Right renal pelvis (tissue), 4 donors: ENCODE results near the gene SMKR1. TPM values are rescaled to one million over a fixed set of nuclear protein-coding genes. Genes with fewer than 3 reads are reported as not detected.
"Not testable (repeated sequence)": the region's sequence is repeated elsewhere in the genome, so short reads cannot be mapped to it uniquely, and the experiment has no call there.

Experiments
- DNase-seq, 4 donors: peaks; one replicate each; pipeline ENCODE4 v3.0.0-alpha.2; 2013; ENCODE audit warnings: low read depth in 4 of 4, low spot score in 3 of 4, missing footprints in 1 of 4
- polyA plus RNA-seq, 4 donors: library from polyadenylated mRNA; unstranded; fragments of 120-200 nt; gene quantifications; one replicate each; pipeline ENCODE4 v1.2.1, GENCODE V29; 2013; ENCODE audit not compliant: insufficient read length in 4 of 4

The SMKR1 gene
- polyA plus RNA-seq, 4 donors: 2.6 to 3.8 (median 3.2) TPM

DNA sequence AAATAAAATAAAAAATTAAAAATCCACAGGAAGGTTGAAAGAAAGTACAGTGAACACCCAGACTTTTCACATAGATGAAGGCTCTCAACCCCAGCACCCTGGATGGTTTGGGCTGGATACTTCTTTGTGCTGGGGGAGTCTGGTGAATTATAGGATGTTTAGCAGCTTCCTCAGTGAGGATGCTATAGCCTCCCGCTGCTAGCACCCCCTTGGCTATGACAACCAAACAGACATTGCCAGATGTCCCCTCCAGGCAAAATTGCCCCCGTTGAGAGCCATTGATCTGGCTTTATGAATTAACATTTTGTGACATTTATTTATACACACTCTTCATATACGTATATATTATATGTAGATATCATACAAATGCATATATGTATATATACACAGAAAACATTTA, 21.6 kb downstream of the SMKR1 start:
- DNase-seq: no peak

DNA sequence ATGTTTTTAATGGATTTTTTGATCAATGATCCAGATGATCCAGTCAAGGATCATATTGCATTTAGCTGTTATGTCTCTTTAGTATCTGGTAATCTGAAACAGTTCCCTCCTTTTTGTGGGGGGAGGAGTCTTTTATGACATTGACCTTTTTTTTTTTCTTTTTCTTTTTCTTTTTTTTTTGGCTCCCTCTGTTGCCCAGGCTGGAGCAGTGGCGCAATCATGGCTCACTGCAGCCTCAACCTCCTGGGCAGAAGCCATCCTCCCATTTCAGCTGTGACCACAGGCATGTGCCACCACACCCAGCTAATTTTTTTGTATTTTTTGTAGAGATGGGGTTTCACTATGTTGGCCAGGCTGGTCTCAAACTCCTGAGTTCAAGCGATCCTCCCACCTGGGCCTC, 22.1 kb downstream of the SMKR1 start:
- not testable (repeated sequence) for DNase-seq

DNA sequence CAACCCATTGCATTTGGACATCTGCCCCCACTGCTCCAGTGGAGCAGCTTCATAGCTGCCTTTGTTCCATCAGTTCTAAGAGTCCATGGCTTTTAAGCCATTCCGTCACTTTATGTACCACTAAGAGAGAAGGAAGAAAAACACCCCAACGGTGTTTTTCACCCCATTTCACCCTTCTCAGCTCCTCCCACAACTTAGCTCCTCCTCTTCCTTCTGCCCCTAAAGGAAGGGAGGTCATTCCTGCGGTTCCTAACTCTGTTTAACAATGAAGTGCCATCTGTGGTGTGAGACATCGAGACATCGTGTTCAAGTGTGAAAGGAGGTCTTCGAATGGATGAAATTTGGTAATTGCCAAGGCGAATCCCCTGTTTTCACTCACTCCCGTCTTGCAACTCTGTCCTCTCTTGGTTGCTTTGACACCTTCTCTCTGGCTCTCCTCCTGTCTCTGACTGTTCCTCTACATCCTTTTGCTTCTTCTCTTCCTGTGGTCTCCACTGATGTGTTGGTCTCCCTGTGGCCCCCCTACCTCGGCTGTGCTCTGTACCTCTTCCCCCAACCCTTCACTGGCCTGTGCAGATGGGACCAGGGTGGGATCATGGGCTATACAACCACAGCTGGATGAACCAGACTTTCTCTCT, 23.0 kb downstream of the SMKR1 start:
- no peak for DNase-seq

DNA sequence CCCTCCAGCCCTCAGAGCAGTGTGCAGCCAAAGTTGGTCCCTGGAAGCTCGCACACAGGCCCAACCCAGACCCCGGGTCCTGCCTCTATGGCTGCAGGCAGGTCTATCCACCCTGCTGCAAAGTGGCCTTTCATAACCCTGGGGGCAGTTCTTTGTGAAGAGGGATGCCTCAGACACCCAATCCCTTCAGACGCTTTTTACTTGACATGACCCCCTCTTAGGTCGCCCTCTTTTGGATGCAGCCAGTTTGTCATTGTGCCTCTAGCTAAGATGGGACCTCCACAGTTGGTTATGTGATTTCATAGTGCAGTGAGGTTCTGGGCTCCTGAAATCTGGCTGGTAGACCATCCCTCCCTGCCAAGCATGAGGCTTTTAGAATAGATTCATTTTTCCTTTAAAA, 27.3 kb downstream of the SMKR1 start:
- no peak for DNase-seq

DNA sequence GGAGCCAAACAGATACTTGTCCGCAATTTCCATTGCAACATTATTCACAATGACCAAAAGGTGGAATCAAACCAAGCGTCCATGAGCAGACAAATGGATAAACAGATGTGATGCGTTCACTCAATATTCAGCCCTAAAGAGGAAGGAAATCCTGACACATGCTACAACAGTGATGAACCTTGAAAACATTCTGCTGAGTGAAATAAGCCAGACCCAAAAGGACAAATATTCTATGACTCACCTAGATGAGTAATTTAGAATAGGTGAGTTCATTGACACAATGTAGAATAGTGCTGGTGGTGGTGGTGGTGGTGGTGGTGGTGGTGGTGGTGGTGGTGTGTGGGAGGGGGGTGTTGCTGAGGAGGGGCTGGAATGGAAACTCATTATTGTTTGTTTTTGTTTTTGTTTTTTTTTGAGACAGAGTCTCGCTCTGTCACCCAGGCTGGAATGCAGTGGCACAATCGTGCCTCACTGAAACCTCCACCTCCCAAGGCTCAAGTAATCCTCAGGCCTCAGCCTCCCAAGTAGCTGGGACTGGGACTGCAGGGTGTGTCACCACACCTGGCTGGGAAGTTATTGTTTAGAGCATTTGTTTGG, 28.6 kb downstream of the SMKR1 start:
- no peak for DNase-seq

DNA sequence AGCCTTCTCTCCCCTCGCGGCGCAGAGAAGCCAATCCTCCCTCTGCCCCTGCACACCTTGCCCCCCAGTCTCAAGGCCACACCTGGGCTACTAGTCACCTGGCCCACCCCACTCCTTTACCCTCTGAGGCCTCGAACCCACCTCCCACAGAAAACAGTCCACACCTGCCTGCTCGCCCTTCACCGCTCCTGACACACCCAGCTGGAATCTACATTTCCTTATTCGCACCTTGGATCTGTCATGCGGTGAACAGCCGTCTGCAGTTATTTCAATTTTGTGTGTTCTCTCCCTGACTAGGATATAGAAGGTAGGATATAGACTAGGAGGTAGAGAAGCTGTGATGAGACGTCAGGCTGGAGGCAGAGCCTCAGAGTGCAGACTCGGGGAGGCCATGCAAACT, 29.4 kb downstream of the SMKR1 start:
- no peak for DNase-seq

DNA sequence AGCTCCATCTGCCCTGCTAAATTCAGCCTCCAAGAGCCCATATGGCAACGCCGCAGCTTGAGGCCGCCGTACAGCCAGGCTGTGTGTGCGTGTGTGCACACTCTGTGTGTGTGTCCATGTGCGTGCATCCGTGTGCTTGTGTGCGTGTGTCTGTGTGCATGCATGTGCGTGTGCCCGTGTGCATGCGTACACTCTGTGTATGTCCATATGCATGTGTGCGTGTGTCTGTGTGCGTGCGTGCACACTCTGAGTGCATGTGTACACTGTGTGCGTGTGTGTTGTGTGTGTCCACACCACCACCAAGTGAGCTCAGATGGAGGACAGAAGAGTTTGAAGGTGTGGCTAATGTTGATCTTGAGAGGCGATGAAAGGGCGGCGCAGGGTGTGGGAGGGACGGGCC, 30.0 kb downstream of the SMKR1 start:
- DNase-seq: no peak

DNA sequence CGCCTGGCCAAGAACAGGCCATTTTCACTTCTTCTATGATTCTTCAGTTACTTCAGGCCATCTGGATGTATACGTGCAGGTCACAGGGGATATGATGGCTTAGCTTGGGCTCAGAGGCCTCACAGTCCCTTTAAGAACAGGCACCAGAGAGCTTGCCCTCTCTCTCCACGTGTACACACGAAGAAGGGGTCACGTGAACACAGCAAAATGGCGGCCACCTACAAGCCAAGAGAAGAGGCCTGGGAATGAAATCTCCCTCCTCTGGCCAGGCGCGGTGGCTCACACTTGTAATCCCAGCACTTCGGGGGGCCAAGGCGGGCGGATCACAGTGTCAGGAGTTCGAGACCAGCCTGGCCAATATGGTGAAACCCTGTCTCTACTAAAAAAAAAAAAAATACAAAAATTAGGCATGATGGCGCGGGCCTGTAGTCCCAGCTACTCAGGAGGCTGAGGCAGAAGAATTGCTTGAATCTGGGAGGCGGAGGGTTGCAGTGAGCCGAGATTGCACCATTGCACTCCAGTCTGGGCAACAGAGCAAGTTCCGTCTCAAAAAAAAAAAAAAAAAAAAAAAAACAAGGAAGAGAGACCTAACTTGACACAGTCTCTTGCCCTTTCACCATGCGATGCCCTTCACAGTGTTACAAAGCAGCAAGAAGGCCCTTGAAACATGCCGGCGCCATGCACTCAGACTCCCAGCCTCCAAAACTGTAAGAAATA, 32.4 kb downstream of the SMKR1 start:
- not testable (repeated sequence) for DNase-seq

DNA sequence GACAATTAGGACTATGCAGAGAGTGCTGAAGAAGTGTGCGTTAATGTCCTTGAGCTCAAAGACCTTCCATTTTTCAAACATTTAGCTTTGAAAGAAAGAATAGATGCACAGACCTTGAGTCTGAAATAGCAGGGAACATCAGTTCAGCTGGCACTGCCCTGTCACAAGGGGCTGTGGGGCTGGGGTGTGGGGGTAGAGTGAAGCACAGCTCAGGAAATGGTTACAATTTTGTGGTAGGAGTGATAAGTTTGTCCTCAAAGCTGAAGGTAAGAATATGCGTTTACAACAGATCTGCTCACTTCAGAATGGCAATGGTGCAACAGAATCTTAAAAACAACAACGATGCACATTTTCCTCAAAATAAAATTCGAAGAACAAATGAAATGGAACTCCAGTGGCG, 33.6 kb downstream of the SMKR1 start:
- no peak for DNase-seq

DNA sequence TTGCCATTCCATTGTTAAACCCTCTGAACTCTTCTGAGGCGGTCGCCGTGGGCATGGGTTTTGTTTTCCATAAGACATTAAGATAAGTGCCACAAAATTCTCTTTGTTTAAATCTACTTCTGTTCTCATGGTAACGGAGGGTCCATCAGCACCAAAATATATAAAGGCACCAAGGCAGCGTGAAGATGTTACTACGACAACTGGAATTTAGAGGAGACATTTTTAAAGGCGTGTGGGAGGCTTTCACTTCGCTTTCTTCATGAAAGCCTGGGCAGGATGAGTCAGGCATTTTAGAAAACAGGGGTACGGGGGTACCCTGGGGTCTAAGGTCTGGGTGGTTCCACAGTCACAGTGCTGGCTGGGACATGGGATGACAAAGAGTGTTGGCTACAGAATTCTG, 34.0 kb downstream of the SMKR1 start:
- no peak for DNase-seq

DNA sequence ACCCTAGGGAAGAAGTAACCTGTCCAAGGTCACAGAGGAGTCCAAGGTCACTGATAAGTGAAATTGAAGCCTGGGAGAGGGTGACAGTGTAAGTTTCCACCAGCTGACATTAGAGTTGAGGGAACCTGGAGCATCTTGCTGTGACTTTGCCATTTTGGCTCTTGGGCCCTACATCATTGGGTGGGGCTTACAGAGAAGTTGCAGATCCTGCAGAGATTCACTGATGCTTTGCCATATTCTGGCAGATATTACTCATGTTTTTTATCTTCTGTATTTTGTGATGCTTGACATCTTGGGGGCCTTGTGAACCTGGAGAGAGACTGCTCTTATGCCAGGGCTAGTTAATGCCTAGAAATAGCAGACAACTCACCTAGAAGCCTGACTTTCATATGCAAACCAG, 36.5 kb downstream of the SMKR1 start:
- DNase-seq: no peak

DNA sequence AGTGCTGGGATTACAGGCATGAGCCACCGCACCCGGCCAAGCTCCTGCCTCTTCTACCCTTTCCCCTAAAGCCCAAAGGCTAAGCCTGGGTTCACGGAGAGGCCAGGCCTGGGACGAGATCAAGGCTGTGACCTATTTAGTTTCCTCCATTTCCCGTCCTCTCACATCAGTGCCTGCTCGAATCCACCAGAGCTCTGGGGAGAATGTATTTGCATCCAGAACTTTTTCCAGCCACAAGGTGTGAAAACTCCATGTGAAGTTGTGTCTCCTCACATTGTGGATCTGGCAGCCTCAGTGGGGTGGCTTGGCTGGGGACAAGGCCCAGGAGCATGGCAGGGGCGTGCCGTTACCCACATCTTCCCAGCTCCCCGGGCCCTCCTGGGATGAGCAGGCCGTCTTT, 38.0 kb downstream of the SMKR1 start:
- no peak for DNase-seq

DNA sequence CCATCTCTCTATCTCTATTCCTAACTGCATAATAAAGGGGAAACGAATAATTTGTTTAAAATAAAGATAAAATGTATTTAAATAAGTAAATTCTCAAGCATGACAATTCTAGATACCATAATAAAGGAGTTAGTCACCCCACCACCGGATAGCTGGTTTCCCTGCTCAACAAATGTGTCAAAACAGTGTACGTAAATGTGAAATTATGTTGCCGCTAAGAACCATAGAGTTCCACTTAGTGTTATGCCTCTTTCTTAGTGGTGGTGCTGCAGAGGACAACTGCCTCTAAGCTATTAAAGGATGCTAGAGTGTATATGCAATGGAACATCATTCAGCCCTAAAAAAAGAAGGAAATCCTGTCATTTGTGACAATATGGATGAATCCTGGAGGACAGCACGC, 42.4 kb downstream of the SMKR1 start:
- no peak for DNase-seq

DNA sequence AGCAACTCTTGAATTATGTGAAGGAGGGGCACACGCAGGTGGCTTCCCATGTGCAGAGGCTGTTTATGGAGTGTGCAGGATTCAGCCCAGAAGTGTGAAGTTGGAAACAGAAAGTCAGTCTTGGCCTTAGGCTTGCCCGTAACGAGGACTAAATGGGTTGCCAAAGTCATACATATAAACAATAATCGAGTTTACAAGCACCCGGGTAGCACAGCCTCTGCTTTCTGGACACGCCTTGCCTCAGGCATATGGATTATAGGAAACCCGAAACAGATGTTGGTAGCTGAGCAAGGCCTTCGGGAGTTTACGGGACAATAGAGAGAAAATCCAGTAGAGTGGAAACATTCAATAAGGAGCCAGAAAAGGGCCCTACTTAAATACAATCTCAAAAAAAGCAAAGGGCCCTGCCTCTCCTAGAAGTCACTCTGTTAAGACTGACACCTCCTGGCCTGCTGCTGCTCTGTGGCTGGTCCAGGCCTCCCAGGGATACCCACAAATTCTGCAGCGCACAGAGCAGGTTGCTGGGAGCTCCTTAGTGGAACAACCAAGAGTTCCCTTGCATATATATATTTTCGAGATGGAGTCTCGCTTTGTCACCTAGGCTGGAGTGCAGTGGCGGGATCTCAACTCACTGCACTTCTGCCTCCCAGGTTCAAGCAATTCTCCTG, 48.5 kb downstream of the SMKR1 start:
- DNase-seq: no peak

DNA sequence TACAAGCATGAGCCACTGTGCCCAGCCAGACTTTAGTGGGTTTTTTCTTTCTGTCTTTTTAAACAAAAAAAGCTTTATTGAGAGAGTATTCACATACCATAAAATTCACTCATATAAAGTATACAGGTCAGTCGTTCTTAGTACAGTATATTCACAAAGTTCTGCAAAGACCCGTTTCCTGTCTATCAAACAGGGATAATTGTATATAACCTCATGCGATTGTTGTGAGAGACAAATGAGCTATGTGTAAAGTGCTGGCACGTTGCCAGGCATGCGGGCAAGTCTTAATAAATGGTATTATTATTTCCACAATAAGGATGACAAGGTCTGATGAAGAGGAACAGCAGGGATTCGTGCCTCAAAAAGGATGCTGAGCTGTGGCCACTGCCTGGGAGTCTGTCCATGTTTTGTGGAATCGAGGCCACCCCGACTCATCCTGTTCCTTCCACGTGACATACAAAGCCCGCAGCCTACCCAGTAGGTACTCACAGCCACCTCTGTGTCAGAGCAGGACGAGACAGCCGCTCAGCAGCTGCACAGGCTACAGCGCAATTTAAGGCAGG, 51.6 kb downstream of the SMKR1 start:
- no peak for DNase-seq

DNA sequence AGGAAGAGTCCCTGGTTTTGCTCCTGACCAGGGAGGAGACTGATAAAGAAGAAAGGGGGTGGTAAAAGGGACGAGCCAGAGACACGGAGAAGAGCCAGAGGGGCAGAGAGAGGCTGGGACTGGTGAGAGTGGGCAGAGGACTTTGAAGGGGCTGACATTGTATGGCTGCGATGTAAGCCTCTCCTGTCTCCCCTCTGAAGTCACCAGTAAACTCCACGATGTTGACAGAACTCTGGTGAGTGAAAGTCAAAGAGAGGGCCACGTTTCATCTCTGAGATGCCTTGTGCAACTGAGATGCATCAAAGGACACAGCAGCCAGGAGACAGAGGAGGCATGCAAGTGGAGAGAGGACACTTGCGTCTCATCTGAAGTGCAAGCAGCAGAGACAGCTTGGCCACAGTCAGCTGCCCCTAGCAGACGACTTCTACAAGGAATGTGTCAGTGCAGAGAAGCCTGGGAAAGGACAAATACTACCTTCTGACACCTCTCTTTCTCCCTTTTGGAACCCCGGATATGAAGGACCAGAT, 54.3 kb downstream of the SMKR1 start:
- no peak for DNase-seq

DNA sequence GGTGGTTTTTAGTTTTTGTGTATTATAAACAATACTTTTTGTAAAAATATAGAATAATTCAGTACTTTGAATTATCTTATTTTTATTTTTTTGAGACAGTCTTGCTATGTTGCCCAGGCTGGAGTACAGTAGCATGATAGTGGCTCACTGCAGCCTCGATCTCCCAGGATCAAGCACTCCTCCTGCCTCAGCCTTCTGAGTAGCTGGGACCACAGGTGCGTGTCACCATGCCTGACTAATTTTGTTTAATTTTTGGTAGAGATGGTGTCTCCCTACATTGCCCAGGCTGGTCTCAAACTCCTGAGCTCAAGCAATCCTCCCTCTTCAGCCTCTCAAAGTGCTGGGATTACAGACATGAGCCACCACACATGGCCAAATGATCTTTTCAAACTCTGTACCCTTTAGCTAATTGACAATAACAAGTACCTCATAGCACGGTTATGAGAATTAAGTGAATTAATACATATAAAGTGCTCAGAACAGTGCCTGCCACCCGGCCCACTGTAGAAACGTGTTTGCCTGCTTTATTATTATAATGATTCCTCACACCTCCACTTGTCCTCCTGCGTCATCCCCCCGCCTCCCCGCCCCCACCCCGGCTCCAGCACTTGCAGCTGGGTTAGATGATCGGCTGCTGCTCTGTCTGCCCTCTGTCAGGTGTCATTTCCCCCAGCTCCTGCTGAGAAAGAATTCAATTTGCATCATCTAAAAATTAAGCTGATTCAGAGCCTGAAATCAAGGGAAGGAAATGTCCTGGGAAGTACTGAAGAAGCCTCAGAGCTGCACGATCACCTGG, 55.6 kb downstream of the SMKR1 start:
- DNase-seq: no peak

DNA sequence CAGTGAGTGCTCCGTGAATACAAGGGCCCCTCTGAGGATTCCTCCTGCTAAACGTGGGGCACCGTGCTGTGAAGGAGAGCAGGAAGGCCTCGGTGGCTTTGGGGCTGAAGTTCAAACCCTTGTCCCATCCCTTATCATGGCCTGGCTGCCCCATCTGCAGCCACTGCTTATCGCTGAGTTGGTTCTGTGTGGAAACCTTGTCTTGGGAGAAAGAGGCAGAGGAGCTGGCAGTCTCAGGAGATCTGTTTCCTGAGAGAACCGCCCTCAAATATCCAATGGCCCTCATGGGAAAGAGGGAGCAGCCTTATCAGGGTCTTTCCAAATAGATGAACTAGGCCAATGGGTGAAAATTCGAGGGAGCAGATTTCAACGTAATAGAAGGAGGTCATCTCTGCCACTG, 57.2 kb downstream of the SMKR1 start:
- no peak for DNase-seq

DNA sequence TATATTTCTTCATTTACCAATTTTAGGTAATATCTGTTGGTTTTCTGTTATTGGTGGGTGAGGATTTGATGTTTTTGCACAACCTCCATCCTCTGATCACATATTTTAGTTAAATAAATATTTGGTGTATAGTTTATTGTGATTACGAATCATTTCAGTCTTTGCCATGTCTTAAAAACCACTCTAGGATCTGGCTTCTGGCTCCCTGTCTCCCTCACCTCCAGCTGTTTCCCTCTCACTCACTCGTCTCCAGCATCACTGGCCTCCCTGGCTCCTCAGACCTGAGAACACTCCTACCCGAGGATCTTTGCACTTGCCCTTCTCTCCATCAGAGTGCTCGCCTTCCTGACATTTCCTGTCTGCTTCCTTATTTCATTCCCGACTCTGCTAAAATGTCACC, 58.5 kb downstream of the SMKR1 start:
- no peak for DNase-seq

DNA sequence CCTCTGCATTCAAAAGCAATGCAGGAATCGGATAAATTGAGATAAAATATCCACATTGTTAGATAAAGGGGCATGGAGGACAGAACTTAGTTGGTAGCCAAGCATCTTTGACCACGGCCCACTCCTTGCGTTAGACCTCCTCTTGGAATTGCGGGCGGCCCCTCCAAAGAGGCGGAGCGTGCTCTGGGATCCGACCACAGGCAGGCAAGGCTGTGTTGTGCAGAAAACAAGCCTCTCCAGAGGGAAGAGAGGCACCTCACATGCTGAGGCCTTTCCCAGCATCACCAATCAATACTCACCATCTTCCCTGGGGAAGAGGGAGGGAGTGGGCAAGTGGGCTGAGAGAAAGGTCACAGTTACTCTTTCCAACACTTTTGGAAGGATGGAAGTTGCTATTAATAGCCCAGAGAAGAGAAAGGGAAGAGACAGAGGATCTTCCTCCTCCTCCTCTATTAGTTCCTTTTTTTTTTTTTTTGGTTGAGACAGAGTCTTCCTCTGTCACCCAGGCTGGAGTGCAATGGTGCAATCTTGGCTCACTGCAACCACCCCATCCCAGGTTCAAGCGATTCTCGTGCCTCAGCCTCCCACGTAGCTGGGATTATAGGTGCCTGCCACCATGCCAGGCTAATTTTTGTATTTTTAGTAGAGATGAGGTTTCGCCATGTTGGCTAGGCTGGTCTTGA, 59.5 kb downstream of the SMKR1 start:
- DNase-seq: no peak
